Natural killer cell treated with Interleukin-12 subunit alpha and Interleukin-12 subunit beta and Interleukin-15 and Interleukin-18, amount 100 ng/mL, for 72 hours (primary cell): Measurements from ENCODE around the gene DNAAF2. TPM values are rescaled to one million over a fixed set of nuclear protein-coding genes. Genes with fewer than 3 reads are reported as not detected.
"Not testable (repeated sequence)": the region's sequence is repeated elsewhere in the genome, so short reads cannot be mapped to it uniquely, and the experiment has no call there.

Experiments
- ATAC-seq, 2 donors: fragments of 150-1000 bp; cut with Tn5 transposase in 1 of 2; sonication (Bioruptor Pico), chemical (Tn5 transposase) in 1 of 2; 2 replicates each; pipeline ENCODE4 v1.10.0; 2021
- DNase-seq: peaks from one replicate; pipeline ENCODE4 v3.0.0; 2022; ENCODE audit warnings: low spot score
- H3K27ac Mint-ChIP-seq, 2 donors: 1 replicate in 1 of 2; 2 replicates in 1 of 2; pipeline ENCODE4 v1.8.0; 2022; ENCODE audit warnings: mixed read lengths in 2 of 2, mild to moderate bottlenecking in 1 of 2, moderate library complexity in 1 of 2
- H3K27me3 Mint-ChIP-seq, 2 donors: 1 replicate in 1 of 2; 2 replicates in 1 of 2; pipeline ENCODE4 v1.8.0; 2022; ENCODE audit warnings: mixed read lengths in 2 of 2
- H3K36me3 Mint-ChIP-seq: one replicate; pipeline ENCODE4 v1.8.0; 2022; ENCODE audit warnings: mixed read lengths
- H3K4me1 Mint-ChIP-seq, 2 donors: 1 replicate in 1 of 2; 2 replicates in 1 of 2; pipeline ENCODE4 v1.8.0; 2022; ENCODE audit warnings: low read depth in 2 of 2, mixed read lengths in 2 of 2, mild to moderate bottlenecking in 1 of 2
- H3K4me3 Mint-ChIP-seq: one replicate; pipeline ENCODE4 v1.8.0; 2022; ENCODE audit warnings: mixed read lengths
- H3K9me3 Mint-ChIP-seq: 2 replicates; pipeline ENCODE4 v1.8.0; 2022; ENCODE audit warnings: mixed read lengths
- total RNA-seq, 2 donors: library from RNA; stranded (reverse); gene quantifications; one replicate each; pipeline ENCODE4 v1.2.3, GENCODE V29; 2022

Gene DNAAF2
- total RNA-seq, 2 donors from 2014 or later, result 6.2 to 11.9 TPM

GRCh38 chr14:49636866-49637265 lies 1.8 kb upstream of the DNAAF2 start:
- Mint-ChIP-seq H3K9me3 (no peaks in the 10 kb centered on the region), H3K36me3 (peaks cover 18% of the 10 kb centered on the region), H3K27me3 (no peaks in the 10 kb centered on the region), H3K27ac (peak overlapping the region; percentile 90 to 96), H3K4me3 (peak overlapping the region; percentile 99), H3K4me1 (peaks cover 26 to 52% of the 10 kb centered on the region in 2 donors)
- no peak for ATAC-seq
- no peak for DNase-seq

- Mint-ChIP-seq H3K27ac (peak overlapping the region; percentile 90 to 96), H3K4me3 (peak overlapping the region; percentile 99), H3K4me1 (peaks cover 25 to 46% of the 10 kb centered on the region in 2 donors), H3K9me3 (no peaks in the 10 kb centered on the region), H3K27me3 (no peaks in the 10 kb centered on the region), H3K36me3 (peaks cover 21% of the 10 kb centered on the region)
- DNase-seq (peak; percentile 96), ATAC-seq (peak; percentile 93 to 95)
Measured at GRCh38 chr14:49633640-49634546, 1.2 kb downstream of the DNAAF2 start.

- H3K4me3 Mint-ChIP-seq, result peak overlapping the region; percentile 91
- no peaks in the 10 kb centered on the region for H3K27me3 Mint-ChIP-seq
- no peak for DNase-seq
- H3K4me1 Mint-ChIP-seq, result peaks cover 22 to 32% of the 10 kb centered on the region in 2 donors
- ATAC-seq, result no peak
- peak overlapping the region; percentile 68 to 100 for H3K27ac Mint-ChIP-seq
- H3K36me3 Mint-ChIP-seq, result peaks cover 15% of the 10 kb centered on the region
- no peaks in the 10 kb centered on the region for H3K9me3 Mint-ChIP-seq
Measured at GRCh38 chr14:49623941-49624839, 10.9 kb downstream of the DNAAF2 start.

GRCh38 chr14:49623387-49623786 lies 11.7 kb downstream of the DNAAF2 start:
- H3K27ac Mint-ChIP-seq, result peak overlapping the region; percentile 68 to 100
- ATAC-seq (no peak), DNase-seq (no peak)
- peaks cover 23% of the 10 kb centered on the region for H3K36me3 Mint-ChIP-seq
- peaks cover 27 to 40% of the 10 kb centered on the region in 2 donors for H3K4me1 Mint-ChIP-seq
- no peaks in the 10 kb centered on the region for H3K27me3 Mint-ChIP-seq
- H3K9me3 Mint-ChIP-seq, result no peaks in the 10 kb centered on the region
- H3K4me3 Mint-ChIP-seq, result peak overlapping the region; percentile 91

GRCh38 chr14:49622022-49622607 lies 12.9 kb downstream of the DNAAF2 start:
- no peak for ATAC-seq
- Mint-ChIP-seq H3K27me3 (no peaks in the 10 kb centered on the region), H3K4me1 (peaks cover 31 to 47% of the 10 kb centered on the region in 2 donors)

GRCh38 chr14:49621114-49621881 lies 13.7 kb downstream of the DNAAF2 start:
- H3K27me3 Mint-ChIP-seq, result no peaks in the 10 kb centered on the region
- H3K4me1 Mint-ChIP-seq, result peaks cover 29 to 45% of the 10 kb centered on the region in 2 donors
- H3K9me3 Mint-ChIP-seq, result no peaks in the 10 kb centered on the region
- H3K27ac Mint-ChIP-seq, result peak overlapping the region; percentile 95 to 100
- DNase-seq (peak; percentile 78), ATAC-seq (peak; percentile 52 to 53)
- H3K36me3 Mint-ChIP-seq, result peaks cover 23% of the 10 kb centered on the region
- H3K4me3 Mint-ChIP-seq, result peak overlapping the region; percentile 91

More at GRCh38 chr14:49622022-49622607, 12.9 kb downstream of the DNAAF2 start:
- DNase-seq, result no peak
- Mint-ChIP-seq H3K9me3 (no peaks in the 10 kb centered on the region), H3K4me3 (peak overlapping the region; percentile 91), H3K27ac (peak overlapping the region; percentile 95 to 100), H3K36me3 (peaks cover 26% of the 10 kb centered on the region)

GRCh38 chr14:49620182-49621113 lies 14.6 kb downstream of the DNAAF2 start, which contains the start of the genes MGAT2 and RPL36AL:
Gene MGAT2, plus strand, starts transcription at chr14:49620799. Its CDS starts 470 bp downstream, at chr14:49621269.
Gene RPL36AL, minus strand, starts transcription at chr14:49620626. Its CDS starts 1,522 bp downstream, at chr14:49619104.
- H3K36me3 Mint-ChIP-seq, result peaks cover 23% of the 10 kb centered on the region
- H3K9me3 Mint-ChIP-seq, result no peaks in the 10 kb centered on the region
- peak; percentile 97 to 98 for ATAC-seq
- DNase-seq, result peak; percentile 99
- no peaks in the 10 kb centered on the region for H3K27me3 Mint-ChIP-seq
- peak within 1 kb of the TSS; percentile 91 for H3K4me3 Mint-ChIP-seq
- H3K27ac Mint-ChIP-seq, result peak within 1 kb of the TSS; percentile 95 to 100
- H3K4me1 Mint-ChIP-seq, result peaks cover 29 to 45% of the 10 kb centered on the region in 2 donors

GRCh38 chr14:49619730-49620129 lies 15.3 kb downstream of the DNAAF2 start:
- Mint-ChIP-seq H3K4me1 (peaks cover 29 to 45% of the 10 kb centered on the region in 2 donors), H3K27ac (peak overlapping the region; percentile 95 to 100), H3K9me3 (no peaks in the 10 kb centered on the region), H3K36me3 (peaks cover 23% of the 10 kb centered on the region), H3K4me3 (peak overlapping the region; percentile 91), H3K27me3 (no peaks in the 10 kb centered on the region)
- ATAC-seq (no peak), DNase-seq (no peak)

- Mint-ChIP-seq H3K36me3 (peaks cover 23% of the 10 kb centered on the region), H3K27ac (peak overlapping the region; percentile 95 to 100), H3K4me1 (peaks cover 28 to 41% of the 10 kb centered on the region in 2 donors), H3K4me3 (peak overlapping the region; percentile 91)
- not testable (repeated sequence) for ATAC-seq, H3K27me3 Mint-ChIP-seq, DNase-seq, H3K9me3 Mint-ChIP-seq
Measured at GRCh38 chr14:49619273-49619672, 15.8 kb downstream of the DNAAF2 start.

- Mint-ChIP-seq H3K4me1 (peaks cover 27 to 30% of the 10 kb centered on the region in 2 donors), H3K27ac (peak overlapping the region; percentile 95 to 100), H3K4me3 (peak overlapping the region; percentile 91), H3K9me3 (no peaks in the 10 kb centered on the region), H3K27me3 (no peaks in the 10 kb centered on the region), H3K36me3 (peaks cover 23% of the 10 kb centered on the region)
- no peak for ATAC-seq
- DNase-seq, result no peak
Measured at GRCh38 chr14:49617852-49618519, 17.1 kb downstream of the DNAAF2 start.

GRCh38 chr14:49615776-49616175 lies 19.3 kb downstream of the DNAAF2 start:
- H3K27ac Mint-ChIP-seq, result peak overlapping the region; percentile 38 to 83
- H3K4me1 Mint-ChIP-seq, result peaks cover 17 to 19% of the 10 kb centered on the region in 2 donors
- H3K9me3 Mint-ChIP-seq, result no peaks in the 10 kb centered on the region
- DNase-seq (no peak), ATAC-seq (no peak)
- H3K27me3 Mint-ChIP-seq, result no peaks in the 10 kb centered on the region
- H3K36me3 Mint-ChIP-seq, result peaks cover 13% of the 10 kb centered on the region
- no peak overlapping the region for H3K4me3 Mint-ChIP-seq
